ENCODE results near the gene FAAP20.

FAAP20 gene, protein sequence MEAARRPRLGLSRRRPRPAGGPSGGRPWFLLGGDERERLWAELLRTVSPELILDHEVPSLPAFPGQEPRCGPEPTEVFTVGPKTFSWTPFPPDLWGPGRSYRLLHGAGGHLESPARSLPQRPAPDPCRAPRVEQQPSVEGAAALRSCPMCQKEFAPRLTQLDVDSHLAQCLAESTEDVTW

DNA sequence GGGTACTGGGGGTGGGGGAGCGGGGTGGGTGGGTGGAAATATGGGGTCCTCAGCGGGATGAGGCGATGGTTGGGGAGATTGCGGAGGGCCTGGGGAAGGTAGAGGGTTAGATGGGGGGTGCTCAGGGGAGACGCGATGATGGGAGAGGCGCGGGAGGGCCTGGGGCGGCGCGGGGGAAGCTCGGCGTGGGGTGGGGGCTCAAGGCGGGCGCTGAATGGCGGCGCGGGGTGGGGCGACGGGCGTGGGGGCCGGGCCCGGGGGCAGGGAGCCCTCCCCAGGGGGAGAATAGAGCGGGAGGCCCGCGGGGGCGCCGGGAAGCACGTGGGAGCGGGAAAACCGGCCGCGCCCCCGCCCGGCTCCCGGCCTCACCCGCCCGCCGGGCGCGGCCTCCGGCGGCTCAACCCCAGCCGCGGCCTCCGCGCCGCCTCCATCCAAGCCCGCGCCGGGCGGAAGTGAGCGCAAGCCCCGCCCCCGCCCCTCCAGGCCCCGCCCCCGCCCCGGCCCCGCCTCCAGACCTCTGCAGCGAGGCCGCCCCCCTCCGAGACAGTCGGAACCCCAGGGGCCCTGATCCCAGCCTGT lies at the start of gene FAAP20:
Gene FAAP20, minus strand, starts transcription at position 454 of the 579 bp plus-strand sequence. Its CDS starts 23 bp downstream, at position 431.
- peak in 1 of 2 experiments; percentile 79 for DNase-seq

DNA sequence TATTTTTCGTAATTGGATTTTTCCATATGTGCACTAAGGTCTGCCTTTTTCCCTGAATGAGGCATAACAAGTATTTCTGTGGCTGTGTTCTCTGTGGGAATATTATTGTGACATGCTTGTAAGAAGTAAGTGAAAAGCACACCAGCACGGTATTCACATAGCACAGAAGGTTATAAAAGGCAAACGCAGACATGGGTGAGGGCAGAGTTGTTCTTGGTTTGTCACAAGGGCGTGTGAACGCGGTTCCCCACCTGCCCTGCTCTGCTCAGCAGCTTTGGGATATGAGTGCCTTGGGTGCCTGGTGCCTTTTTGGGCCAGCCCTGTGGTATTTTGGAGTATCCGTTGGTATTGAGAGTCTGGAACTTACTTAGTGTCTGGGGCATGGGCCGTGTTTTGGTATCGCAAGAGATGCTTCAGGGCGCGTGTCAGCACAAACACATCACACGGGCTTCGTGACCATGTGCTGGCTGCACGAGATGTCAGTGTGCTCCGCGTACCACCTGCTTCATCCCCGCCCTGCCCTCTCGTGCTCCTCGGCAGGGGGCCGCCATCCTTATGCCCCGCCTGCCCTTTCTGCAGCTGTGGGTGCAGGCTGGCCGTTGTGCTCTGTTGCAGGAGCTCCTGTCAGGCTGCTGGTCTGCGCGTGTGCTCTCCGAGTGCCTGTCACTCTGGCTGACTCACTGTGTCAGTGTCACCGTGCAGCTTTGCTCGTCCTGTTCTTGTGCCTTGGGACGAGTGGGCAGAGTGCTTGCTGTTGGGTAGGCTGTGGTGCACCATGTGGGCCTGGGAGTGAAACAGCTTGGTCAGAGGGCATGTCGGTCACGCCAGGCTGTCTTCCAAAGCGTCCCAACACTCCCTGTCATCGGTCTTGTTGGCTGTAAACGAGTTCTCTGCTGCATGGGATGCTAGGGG lies 48.5 kb upstream of the FAAP20 start:
- DNase-seq, result no peak

DNA sequence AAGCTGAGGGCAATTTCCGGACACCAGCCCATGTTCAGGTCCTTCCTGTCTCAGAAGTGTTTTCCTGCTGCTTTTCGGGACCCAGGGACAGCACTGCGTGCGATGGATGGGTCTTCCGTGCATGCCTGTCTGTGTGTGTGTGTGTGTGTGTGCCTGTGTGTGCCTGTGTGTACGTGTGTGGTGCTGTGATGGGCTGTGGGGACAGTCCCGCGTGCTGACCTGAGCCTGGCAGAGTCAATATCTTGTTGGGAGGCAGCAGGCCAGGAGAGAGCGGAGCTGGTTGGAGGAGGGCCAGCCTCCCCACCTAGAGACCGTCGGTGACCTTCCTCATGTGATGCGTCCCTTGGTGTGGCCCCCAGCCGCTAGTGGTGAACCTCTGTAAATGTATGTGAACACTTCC lies 47.2 kb upstream of the FAAP20 start:
- no peak for DNase-seq

DNA sequence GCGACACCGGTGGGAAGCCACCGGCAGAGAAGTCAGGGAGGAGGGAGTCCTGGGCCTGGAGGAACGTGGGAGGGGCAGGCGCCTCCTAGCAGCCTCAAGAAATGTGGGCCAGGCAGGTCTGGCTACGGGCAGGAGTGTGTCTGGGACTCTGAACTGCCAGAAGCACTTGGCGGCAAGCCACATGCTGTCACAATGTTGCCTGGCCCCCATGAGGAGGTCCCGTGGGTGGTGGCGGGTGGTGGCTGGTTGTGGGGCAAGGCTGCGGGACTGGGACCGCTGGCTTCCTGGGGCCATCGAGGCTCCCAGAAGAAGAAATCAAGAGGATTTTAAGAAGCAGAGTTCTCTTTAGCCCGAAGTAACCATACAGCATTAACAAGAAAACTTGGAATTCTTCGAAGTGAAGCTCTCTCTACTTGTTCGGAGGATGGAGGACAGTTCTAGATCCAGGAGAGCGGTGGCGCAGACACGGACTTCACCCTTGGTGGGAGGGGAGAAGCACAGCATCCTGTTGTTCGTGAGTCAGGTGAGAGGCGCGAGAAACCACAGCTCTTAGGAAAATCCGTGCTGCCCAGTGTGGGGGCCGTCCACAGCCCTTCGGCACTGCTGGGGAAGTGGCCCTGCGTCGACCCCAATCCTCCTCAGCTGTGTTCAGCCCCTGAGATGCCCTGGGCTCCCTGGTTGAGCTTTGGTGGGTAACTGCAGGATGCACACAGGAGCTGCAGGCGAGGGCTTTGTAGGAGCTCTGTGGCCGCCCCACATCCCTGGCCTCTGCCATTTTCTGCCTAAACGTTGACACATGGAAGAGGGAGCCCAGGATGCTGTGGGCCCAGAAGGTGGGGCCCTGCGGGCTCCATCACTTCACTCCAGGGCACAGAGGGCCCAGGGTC lies 45.9 kb upstream of the FAAP20 start:
- DNase-seq, result no peak

DNA sequence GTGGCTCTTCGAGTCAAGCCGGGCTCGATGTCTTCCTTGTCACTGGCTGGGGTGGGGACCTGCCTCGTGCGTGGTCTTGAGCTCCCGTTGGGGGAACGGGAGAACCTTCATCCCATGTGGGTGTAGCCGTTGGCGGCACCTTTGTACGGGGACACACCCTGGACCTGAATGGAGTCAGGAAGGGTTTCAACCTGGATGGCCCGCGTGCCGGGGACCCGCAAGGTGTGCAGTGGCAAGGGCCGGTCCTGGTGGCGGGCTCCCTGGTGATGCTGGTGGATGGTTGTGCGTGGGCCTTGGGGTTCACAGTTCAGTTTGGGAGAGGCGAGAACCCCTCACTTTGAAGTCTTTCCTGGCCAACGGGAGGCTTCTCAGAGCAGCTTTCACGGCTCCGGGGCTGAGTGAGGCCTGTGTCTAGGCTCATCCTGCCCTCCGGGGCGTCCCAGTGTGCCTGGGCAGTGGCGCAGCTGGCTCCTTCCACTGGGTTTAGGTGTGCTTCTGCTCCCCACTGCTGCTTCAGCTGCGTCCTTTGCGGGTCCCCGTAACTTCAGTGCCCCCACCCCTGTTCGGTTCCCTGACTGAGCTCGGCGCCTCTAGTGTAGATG lies 44.9 kb upstream of the FAAP20 start:
- no peak for DNase-seq

DNA sequence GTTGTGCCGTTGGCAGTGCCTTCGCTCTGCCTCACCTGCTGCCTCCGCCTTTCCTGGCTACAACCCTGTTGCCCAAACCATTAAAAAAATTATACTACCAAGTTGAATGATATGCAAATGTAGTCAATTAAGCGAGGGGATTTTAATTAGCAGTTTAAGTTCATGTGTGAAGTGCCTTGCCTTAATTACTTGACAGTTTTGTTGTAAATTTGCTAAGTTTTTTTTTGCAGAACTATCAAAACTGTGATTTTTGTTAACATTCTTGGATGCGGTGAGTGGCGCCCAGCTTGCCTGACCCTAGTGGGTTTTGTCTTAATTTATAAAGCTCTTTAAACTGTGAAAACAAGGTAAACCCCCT lies 44.4 kb upstream of the FAAP20 start:
- DNase-seq, result no peak

DNA sequence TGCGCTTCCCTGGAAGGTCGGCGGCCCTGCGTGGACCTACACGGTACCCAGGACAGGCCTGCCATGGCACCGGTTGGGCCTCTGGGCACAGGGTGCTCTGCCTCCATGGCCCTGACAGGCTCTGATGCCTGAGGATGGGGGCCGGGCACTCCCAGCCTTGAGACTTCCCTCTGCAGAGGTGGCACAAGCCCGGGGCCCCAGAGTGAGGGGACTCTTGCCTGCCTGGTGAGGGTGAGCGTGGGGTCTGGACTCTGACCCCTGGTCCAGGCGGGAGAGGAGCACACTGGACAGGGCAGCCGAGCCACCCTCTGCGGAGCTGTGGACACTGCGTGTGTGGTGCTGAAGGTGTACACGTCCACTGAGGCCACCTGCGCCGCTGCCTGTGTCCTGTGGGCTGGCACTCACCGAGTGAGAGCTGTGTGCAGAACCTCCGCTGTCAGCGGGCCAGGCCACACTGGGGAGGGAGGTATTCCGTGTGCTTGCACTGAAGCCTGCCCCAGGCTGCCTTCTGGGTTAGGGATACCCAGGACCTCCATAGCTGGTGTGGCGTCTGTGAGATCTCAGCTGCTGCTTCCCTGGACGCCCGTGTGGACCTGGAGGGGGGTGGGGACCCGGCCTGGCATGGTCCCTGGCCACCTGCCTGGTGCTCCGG lies 43.9 kb upstream of the FAAP20 start:
- DNase-seq, result no peak

DNA sequence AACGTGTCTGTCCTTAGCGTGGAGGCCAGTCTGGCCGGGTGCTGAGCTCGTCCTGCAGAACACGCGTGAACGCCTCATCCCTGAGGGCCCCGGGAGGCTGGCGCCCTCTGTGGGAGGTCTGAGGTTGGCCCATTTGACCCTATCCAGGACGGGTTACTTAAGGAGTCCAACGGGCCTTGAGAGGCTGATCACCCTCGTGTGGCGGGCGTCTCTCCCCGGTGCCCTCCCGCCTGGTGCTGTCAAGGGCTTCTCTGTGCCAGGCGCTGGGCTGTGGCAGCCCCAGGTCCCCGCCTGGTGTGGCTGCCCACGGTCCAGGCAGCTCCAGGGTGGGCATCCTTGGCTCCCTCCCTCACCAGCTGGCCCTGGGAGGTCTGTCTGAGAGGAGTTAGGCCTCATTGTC lies 43.2 kb upstream of the FAAP20 start:
- DNase-seq, result no peak

DNA sequence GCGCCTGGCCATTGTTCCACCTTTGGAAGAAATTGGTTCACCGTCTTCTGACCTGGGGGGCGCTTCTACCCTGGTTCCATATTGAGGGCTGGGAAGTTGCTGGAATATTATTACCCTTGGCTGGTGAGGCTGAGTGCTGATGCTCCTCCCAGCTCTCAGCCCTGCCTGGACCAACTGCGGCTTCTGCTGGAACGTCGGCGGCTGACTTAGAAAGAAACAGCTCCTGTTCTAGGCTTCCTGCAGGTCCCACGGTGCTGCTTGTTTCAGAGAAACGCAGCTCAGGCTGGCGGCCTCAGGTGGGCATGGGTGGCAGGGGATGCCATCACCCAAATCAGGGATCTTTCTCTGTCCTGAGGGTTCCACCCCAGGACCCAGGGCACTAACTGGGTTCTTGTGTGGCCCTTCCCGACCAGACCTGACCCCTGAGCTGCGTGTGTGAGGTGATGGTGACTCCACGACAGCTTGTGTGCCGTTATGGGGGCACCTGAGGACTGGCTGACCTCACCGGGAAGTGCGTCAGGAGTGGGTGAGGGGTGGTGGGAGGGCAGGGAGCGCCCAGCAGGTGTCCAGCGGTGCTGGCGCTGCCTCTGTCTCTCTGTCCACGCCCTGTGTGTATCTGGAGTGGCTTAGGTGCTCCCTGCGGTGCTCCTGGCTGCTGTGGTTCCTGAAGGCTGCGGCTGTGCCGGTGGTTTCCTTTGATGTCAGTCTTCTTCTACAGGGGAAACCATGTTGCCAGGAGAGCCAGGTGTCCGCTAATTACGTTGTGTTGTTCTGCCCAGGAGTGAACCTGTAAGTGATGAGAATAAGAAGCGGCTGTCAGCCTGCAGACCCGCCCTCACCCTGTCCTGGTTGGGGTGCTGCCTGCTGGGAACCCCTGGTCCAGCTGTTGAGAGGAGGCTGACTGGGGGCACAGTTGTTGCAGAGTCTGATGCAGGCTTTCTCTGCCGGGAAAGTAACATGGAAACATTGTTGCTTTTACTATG lies 42.4 kb upstream of the FAAP20 start:
- no peak for DNase-seq

DNA sequence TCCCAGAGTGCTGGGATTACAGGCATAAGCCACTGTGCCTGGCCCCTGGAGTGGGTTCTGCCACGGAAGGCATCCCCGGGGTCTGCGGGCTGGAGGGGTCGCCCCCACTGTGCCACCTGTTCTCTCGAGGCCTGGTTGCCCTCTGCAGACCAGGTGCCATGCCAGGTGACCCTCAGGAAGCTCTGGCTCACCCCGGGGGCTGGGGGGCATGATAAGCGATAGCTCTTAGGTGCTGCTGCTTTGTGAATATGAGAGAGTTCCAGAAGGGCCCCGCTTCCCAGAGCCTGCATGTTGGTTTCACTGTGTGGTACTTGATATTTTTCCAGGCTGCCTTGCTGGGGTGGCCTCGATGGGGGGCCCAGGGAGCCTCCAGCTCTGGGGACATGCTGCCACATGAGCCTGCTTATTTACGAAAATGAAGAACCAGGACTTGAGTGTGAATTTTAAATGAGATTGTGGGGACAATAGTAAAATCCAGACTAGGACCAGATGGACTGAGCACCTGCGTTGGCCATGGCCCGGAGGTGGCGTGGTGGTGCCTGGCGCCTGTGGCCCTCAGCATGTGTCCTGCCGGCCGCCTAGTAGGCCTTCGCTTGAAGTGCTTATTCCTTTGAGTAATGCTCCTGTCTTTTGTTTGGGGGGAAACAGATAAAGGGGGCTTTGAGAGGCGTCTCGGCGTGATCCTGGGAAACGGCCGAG lies 40.9 kb upstream of the FAAP20 start:
- DNase-seq, result no peak

DNA sequence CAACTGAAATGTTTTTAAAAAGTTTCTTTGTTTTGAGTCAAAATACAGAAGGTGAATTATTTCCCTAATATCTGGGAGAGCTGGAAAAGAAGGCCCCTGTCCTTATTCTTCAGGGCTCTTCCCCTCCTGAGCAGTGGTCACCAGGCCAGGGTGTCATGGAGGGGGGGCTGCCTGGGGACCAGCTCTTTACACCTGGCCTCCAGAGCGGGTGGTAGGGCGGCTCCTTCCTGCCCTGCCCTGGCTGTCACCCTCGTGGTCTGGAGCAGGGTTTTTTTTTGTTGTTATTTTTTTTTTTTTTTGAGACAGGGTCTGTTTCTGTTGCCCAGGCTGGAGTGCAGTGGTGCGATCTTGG lies 40.2 kb upstream of the FAAP20 start:
- no peak for DNase-seq

DNA sequence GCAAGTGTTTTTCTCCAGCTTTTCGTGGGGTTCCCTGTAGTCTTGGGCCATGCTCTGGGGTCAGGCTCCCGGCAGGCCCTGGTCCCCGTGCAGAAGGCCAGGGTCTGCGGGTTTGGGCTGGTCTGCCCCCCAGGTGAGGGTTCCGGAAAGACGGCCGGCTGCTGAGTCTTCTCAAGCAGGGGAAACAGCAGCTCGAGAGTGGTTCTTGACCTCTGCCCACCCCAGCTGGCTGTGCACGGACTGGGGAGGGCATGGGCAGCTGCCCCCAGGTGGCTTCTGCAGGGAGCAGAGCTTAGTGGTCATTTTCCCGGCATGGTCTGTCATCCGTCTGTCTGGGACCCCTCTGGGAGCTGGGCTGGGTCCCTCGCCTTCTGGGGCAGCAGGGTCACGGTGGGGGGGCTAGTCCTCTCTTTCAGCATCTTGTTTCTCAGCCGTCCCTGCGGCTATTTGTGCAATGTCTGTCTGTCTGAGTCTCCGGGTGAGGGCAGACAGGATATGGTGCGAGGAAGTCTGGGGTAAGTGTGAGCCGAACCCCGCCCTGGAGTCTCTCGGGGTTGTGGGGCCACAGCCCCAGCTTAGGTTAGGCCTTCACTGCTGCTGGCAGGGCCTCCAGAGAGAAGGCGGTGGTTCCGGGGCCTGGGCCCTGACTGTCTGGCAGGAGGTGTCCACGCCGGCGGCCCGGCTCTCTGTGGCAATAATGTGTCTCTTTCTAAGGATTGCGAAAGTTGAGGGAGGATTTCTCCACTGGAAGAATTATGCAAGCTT lies 39.6 kb upstream of the FAAP20 start:
- DNase-seq, result no peak

DNA sequence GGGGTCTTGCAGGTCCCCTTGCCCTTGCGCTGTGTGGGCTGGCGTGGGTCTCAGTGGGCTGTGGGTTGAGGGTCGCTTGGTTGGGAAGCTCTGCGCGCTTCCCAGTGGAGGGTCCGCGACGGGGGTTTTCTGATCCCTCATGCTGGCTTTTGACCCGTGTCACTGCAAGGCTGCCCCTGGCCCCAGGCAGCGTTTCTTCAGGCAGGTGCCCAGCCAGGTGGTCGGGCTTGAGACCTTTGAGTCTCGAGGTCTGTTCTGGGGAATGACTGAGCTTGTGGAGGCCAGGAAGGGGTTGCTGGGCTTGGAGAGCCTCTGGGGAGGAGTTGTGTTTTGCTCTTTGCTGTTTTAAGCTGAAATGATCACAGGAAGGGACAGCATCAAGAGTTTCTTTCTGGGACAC lies 38.9 kb upstream of the FAAP20 start:
- DNase-seq, result no peak

DNA sequence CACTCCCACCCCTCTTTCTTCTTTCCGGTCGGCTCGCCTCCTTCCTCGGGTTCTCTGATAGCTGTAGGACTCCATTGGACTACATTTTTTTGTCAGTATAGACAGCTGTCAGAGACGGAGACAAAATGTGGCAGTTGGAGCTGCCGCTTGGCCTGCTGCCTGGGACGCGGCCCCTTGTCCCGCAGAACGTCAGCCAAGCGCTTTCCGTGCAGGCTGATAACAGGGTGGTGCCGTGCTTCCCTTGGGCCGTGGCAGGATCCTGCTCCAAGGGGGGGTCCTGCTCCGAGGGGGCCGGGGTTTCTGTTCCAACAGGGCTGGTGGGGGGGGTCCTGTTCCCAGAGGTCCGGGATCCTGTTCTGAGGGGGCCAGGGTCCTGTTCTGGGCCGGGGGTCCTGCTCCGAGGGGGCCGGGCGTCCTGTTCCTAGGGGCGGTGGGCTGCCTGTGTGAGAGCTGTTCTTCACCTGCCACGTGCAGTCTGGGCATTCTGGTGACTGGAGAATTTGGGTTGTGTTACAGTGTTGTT lies 38.4 kb upstream of the FAAP20 start:
- DNase-seq, result peak in 1 of 2 experiments; percentile 69

DNA sequence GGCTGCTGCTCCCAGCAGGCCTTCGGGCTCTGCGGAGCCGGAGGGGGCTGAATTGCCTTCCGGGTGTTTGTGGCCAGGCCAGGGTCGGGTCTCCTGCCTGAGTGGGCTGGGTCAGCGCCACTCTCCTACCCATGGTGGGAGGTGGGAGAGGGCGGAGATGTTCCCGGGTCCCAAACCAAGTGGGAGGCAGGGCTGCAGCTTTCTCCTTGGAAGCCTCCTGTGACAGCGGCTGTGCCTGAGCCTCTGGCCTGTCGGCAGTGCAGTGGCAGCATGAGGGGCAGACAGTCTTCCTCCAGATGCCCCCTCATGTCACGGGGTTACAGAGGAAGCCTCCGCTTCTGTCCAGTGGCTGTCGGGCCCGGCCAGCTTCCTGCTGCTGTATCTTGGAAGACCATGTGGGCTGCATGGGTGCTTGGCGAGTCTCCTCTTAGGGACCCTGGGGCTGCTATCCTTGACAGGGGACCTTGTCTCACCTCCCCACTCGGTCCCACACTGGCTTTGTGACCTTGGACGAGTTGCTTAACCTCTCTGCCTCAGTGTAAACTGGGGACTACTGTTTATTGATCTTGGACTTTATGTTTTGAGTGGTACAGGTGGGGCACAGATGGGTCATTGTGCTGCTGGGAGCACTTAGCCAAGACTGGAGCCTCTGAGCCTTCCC lies 37.8 kb upstream of the FAAP20 start:
- DNase-seq, result no peak

DNA sequence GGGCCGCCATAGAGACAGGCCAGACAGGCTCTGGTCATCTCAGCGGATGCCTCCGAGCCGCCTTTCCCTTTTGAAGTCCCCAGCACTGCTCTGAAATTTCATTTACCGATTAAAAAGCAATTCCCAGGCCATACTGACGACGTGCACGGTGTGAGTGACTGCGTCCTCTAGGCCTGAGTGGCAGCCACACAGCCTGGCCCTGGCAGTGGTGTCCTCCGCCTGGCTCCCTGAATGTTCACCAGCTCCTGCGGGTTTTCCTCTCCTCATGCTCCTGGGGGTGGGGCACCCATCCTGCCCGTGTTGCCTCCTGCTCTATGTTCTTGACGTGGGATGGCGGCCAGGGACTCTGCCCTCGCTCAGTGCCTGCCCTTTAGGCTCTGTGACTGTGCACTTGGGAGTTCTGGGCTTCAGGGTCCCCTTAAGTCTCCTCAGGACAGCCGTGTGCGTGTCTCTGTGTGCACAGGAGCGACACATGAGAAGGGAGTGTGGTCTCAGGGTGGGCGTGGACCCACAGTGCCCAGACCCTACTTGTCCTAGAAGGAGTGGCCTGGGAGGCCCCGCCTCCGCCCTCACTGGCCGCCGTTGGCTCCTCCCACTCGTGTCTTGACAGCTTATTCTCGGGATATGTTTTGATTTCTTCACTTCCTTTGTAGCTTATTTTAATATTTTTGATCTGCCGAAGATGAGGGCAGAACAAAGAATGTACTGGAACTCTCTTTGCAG lies 37.1 kb upstream of the FAAP20 start:
- peak in 1 of 2 experiments; percentile 61 for DNase-seq

DNA sequence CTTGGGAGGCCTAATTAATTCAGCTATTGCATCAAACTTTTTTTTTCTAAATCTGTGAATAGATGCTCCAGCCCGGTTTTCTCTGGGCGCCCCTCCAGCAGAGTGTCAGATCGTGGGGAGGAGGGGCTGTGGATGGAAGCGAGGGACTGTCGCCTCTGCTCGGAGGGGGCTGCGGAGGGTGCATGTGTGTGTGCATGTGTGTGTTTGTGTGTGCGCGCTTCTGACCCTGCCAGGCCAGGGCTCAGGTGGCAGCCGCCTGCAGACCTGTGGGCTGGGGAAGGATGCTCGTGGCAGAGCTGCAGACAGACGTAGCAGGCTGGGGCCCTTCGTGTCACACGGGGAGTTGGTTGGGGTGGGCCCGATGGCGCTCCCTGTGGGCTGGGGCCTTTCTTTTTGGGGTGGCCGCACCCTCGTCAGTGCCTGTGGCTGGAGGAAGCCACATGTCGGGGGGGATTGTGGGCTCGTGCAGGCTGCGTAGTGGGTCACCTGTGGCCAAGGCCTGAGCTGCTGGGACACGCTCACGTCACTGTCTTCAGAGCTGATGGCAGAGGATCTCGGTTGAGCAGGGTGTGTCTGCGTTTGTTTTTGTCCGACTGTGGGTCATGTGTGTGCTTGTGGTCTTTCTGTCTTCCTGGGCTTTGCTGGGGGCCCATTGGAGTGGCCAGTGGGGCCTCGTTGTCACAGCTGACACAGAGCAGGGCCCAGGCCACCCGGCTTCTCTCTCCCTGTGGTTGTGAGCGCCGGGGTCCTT lies 36.4 kb upstream of the FAAP20 start:
- DNase-seq, result no peak
